DOHH2 (cell line): Measurements from ENCODE around the gene SSBP3.

Experiments used
- EZH2phosphoT487 ChIP-seq: fragments of 200-600 bp; sonication (generic); IDR thresholded peaks from 2 replicates; pipeline ENCODE4 v1.6.1; 2017; ENCODE audit warnings: borderline replicate concordance, mild to moderate bottlenecking, antibody characterized with exemption, low read length, moderate library complexity, mixed read lengths
- TF ChIP-seq, protein P1 (sequence below): fragments of 200-600 bp; sonication (generic); IDR thresholded peaks from one replicate; pipeline ENCODE4 v1.5.1; 2014; ENCODE audit warnings: antibody characterized with exemption, mild to moderate bottlenecking, low read depth, low read length; ENCODE audit not compliant: poor library complexity, severe bottlenecking

DNA sequence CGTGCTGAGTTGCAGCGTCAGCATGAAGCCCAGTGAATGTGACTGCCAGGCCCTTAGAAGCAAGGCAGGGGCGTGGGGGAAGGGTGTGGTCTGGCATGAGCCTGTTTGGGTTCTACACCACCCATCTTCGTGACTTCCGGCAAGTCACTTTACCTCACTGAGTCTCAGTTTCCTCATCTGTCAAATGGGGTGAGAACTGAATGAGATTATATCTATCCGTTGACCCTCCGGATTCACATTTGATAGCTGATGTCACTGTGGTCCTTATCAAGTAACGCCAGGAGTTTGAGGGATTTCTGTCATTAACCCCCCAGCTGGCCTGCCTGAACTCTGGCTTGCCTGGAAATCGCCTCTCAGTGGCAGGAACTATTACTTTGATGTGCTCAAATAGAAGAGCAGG, 190.7 kb downstream of the SSBP3 start:
- TF ChIP-seq EZH2phosphoT487: no peak
- TF ChIP-seq, protein P1, sequence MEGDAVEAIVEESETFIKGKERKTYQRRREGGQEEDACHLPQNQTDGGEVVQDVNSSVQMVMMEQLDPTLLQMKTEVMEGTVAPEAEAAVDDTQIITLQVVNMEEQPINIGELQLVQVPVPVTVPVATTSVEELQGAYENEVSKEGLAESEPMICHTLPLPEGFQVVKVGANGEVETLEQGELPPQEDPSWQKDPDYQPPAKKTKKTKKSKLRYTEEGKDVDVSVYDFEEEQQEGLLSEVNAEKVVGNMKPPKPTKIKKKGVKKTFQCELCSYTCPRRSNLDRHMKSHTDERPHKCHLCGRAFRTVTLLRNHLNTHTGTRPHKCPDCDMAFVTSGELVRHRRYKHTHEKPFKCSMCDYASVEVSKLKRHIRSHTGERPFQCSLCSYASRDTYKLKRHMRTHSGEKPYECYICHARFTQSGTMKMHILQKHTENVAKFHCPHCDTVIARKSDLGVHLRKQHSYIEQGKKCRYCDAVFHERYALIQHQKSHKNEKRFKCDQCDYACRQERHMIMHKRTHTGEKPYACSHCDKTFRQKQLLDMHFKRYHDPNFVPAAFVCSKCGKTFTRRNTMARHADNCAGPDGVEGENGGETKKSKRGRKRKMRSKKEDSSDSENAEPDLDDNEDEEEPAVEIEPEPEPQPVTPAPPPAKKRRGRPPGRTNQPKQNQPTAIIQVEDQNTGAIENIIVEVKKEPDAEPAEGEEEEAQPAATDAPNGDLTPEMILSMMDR: no peak
